ENCODE results near the gene MEIS2.
A peak's percentile ranks its signal among the peaks of the same experiment; 100 is the strongest.

Gene MEIS2

GRCh38 chr15:37098468-37099318 is 1.7 kb downstream of the MEIS2 start:
- peak overlapping the region; percentile 82 for H3K4me2 ChIP-seq (ENCODE audit: low read length)
- no peaks in the 10 kb centered on the region for H3K9me3 ChIP-seq (ENCODE audit: insufficient read depth, low read length)
- peak overlapping the region; percentile 79 for H2AFZ ChIP-seq (ENCODE audit: low read depth, low read length)
- H4K20me1 ChIP-seq (ENCODE audit: insufficient read depth, low read length), result no peaks in the 10 kb centered on the region
- peak overlapping the region; percentile 90 for H3K9ac ChIP-seq (ENCODE audit: low read length)
- peak overlapping the region; percentile 85 for H3K4me3 ChIP-seq (ENCODE audit: low read length)
- 0 out of 2 replicates have a peak, but pooled peaks cover 6% of the 10 kb centered on the region for H3K27me3 ChIP-seq (ENCODE audit: low read depth, low read length)
- H3K36me3 ChIP-seq (replicated peaks; ENCODE audit: low read depth, low read length), result no peaks in the 10 kb centered on the region
- H3K79me2 ChIP-seq (ENCODE audit: low read length), result no peaks in the 10 kb centered on the region; the same call in 1 of the 2 replicates
- TF ChIP-seq EZH2phosphoT487 (IDR thresholded peaks at IDR 0.05; ENCODE audit: low read depth), result no peak
- TF ChIP-seq, protein P1, sequence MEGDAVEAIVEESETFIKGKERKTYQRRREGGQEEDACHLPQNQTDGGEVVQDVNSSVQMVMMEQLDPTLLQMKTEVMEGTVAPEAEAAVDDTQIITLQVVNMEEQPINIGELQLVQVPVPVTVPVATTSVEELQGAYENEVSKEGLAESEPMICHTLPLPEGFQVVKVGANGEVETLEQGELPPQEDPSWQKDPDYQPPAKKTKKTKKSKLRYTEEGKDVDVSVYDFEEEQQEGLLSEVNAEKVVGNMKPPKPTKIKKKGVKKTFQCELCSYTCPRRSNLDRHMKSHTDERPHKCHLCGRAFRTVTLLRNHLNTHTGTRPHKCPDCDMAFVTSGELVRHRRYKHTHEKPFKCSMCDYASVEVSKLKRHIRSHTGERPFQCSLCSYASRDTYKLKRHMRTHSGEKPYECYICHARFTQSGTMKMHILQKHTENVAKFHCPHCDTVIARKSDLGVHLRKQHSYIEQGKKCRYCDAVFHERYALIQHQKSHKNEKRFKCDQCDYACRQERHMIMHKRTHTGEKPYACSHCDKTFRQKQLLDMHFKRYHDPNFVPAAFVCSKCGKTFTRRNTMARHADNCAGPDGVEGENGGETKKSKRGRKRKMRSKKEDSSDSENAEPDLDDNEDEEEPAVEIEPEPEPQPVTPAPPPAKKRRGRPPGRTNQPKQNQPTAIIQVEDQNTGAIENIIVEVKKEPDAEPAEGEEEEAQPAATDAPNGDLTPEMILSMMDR (IDR thresholded peaks at IDR 0.05; ENCODE audit: low read depth, low read length), result no peak
- H3K27ac ChIP-seq (ENCODE audit: low read length), result no peak overlapping the region
- H3K4me1 ChIP-seq (ENCODE audit: low read length), result peaks cover 5% of the 10 kb centered on the region

DNA sequence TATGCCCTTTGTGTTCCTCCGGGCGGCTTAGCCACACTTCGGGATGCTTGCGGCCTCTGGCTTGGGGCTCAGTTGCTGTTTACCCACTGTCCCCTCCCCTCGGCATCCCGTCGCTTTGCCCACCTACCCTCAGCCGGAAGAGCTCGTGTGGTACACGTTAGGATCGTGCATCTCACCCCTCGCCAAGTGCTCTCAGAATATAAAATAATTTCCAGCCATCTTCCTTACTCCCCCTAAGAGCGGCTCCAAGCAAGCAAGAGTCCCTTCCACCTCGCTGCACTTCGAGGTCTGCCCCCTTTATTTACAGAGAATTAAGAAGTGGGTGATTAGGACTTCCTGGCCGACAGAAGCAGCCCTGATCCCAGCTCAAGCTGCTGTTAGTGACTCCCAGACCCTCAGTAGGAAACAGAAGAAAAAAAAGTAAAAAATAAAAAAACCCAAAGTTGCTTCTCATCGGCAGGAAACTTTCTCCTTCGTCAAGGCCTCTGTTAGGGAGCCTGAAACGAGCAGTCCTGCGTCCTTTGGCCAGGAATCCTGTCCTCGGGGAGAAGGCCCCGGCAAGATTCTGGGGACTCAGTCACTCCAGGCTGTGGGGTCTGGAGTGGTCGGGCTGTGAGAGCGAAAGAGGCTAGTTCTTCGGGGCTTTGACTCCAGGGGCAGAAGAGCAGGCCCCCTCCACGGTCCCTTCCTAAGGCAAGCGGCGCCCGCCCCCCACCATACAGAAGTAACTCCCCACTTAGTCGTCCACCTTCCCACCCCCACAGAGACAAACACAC is 3.0 kb downstream of the MEIS2 start:
- no peak overlapping the region for H3K4me3 ChIP-seq (ENCODE audit: low read length)
- H3K4me1 ChIP-seq (ENCODE audit: low read length), result peaks cover 2% of the 10 kb centered on the region
- no peak overlapping the region for H3K9ac ChIP-seq (ENCODE audit: low read length)
- TF ChIP-seq, protein P1 (IDR thresholded peaks at IDR 0.05; ENCODE audit: low read depth, low read length), result no peak
- no peak for TF ChIP-seq EZH2phosphoT487 (IDR thresholded peaks at IDR 0.05; ENCODE audit: low read depth)
- H3K27ac ChIP-seq (ENCODE audit: low read length), result no peak overlapping the region
- H3K9me3 ChIP-seq (ENCODE audit: insufficient read depth, low read length), result no peaks in the 10 kb centered on the region
- H3K4me2 ChIP-seq (ENCODE audit: low read length), result no peak overlapping the region
- no peak overlapping the region for H2AFZ ChIP-seq (ENCODE audit: low read depth, low read length)
- peaks cover 9% of the 10 kb centered on the region for H3K36me3 ChIP-seq (replicated peaks; ENCODE audit: low read depth, low read length)
- no peaks in the 10 kb centered on the region; the same call in 1 of the 2 replicates for H3K79me2 ChIP-seq (ENCODE audit: low read length)
- no peaks in the 10 kb centered on the region for H4K20me1 ChIP-seq (ENCODE audit: insufficient read depth, low read length)
- H3K27me3 ChIP-seq (ENCODE audit: low read depth, low read length), result 0 out of 2 replicates have a peak, but pooled peaks cover 1% of the 10 kb centered on the region

- Histone ChIP-seq H4K20me1 (ENCODE audit: insufficient read depth, low read length) (no peaks in the 10 kb centered on the region), H2AFZ (ENCODE audit: low read depth, low read length) (no peak overlapping the region), H3K27ac (ENCODE audit: low read length) (no peak overlapping the region), H3K9me3 (ENCODE audit: insufficient read depth, low read length) (no peaks in the 10 kb centered on the region), H3K4me3 (ENCODE audit: low read length) (no peak overlapping the region), H3K79me2 (ENCODE audit: low read length) (no peaks in the 10 kb centered on the region; the same call in 1 of the 2 replicates), H3K4me1 (ENCODE audit: low read length) (no peaks in the 10 kb centered on the region), H3K36me3 (replicated peaks; ENCODE audit: low read depth, low read length) (peaks cover 9% of the 10 kb centered on the region), H3K9ac (ENCODE audit: low read length) (no peak overlapping the region), H3K27me3 (ENCODE audit: low read depth, low read length) (no peaks in the 10 kb centered on the region), H3K4me2 (ENCODE audit: low read length) (no peak overlapping the region)
- TF ChIP-seq EZH2phosphoT487 (IDR thresholded peaks at IDR 0.05; ENCODE audit: low read depth), result no peak
- TF ChIP-seq, protein P1 (IDR thresholded peaks at IDR 0.05; ENCODE audit: low read depth, low read length), result no peak
These were observed 3.7 kb downstream of the MEIS2 start for GRCh38 chr15:37096558-37097143.

Data from OCI-LY3 (cell line).